Measurements from ENCODE around the gene KRT23.

Gene KRT23

GRCh38 chr17:40896916-40897455, 40.5 kb downstream of the KRT23 start:
- H3K4me3 ChIP-seq (ENCODE audit: low read depth, low read length) = no peak overlapping the region
- TF ChIP-seq CTCF (IDR thresholded peaks at IDR 0.05; ENCODE audit: low read depth, low read length, missing control alignments) = no peak
- DNase-seq (ENCODE audit: low read depth) = no peak

GRCh38 chr17:40895106-40895730, 42.2 kb downstream of the KRT23 start:
- DNase-seq (ENCODE audit: low read depth) = no peak
- no peak overlapping the region for H3K4me3 ChIP-seq (ENCODE audit: low read depth, low read length)
- TF ChIP-seq CTCF (IDR thresholded peaks at IDR 0.05; ENCODE audit: low read depth, low read length, missing control alignments) = no peak

DNA sequence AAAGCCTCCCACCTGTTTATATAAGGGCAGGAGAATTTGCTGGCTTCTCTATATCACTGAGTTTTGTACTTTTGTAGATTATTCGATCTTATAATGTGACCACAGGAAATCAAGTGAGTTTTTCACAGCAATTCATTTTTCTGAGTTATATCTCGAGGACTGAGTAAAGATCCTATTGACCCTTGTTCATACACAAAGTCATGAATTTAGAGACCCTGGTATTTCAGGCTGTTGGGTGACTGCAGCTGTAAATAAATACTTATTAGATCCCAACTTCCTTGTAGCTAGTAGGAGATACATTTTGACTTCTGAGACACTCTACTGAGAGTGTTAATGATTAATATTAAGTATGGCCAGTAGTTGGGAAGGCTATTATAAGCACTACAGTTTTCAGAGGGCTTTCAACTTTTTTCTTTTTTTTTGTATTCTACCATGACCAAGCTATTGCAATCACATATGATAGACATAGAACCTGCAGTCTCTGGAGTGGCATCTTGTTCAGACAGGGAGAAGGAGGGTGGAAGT, 49.2 kb downstream of the KRT23 start:
- H3K4me3 ChIP-seq (ENCODE audit: low read depth, low read length) = no peak overlapping the region
- TF ChIP-seq CTCF (IDR thresholded peaks at IDR 0.05; ENCODE audit: low read depth, low read length, missing control alignments) = no peak
- DNase-seq (ENCODE audit: low read depth) = no peak

- H3K4me3 ChIP-seq (ENCODE audit: low read depth, low read length) = no peak overlapping the region
- no peak for TF ChIP-seq CTCF (IDR thresholded peaks at IDR 0.05; ENCODE audit: low read depth, low read length, missing control alignments)
- no peak for DNase-seq (ENCODE audit: low read depth)
Measured at GRCh38 chr17:40886090-40886489, 51.4 kb downstream of the KRT23 start.

DNA sequence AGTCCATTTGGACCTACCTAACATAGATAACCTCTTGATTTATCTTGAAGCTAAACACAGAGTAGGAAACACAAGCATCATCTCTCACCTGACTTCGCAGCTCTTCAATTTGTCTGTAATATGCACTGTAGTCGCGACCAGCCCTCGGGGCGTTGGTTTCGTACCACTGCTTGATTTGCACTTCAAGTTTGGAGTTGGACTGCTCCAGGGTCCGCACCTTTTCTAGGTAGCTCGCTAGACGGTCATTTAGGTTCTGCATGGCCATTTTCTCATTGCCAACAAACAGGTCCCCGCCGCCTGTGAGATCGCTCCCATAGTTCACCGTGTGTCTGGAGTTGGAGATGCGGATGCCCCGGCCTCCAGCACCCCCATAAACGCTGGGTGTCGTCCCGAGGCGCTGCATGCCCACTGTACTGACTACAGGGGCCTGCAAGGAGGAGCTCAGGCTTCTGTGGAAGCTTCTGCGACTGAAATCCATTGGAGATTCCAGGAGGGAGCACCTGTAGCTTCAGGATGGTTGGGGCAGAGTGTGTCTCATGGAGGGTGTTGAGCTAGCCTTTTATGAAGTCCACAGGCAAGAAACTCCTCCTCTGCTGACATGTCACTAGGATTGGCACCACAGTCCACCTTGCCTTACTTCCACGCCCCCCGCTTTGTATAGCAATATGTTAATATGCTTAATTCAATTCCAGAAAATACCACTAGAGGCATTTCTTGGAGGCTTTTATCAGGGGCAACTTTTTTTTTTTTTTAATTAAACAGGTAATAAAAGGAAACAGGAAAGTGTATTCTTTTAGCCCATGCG, 52.5 kb downstream of the KRT23 start, which contains the start of gene KRT20:
KRT20 (minus strand) TSS at position 535 of the 805 bp plus-strand sequence; CDS start at position 478, 57 bp downstream.
- no peak for TF ChIP-seq CTCF (IDR thresholded peaks at IDR 0.05; ENCODE audit: low read depth, low read length, missing control alignments)
- DNase-seq (ENCODE audit: low read depth) = no peak
- H3K4me3 ChIP-seq (ENCODE audit: low read depth, low read length) = no peak within 1 kb of the TSS

DNA sequence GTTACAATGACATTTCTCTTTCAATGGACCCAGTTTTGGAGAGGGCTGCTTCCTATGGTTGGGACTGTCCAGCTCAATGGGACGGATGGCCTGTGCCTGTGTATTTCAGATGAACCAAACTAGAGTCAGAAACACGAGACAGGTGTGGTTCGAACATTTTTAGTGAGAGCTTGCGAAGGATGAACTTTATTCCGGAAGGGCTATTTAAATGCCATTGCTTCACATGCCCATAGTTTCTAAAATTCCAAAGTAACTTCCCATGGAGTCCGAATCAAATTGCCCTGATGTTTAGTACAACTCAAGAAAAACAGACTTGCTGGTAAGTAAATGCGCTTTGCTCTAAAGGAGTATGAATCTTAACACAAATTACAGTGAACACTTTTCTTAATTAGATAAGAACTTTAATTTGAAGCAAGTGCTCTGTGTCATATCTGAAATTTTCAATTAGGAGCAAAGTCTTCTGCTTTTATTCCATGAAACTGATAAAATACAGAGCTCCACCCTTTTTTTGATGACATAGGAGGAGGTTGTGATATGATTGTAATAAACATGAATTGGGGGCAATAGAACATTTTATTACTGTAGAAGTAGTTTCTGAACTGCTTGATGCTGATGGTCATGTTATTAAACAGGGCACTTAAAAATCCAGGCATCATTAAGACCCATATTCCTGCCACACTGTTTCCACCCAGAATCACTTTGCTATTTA, 53.7 kb downstream of the KRT23 start:
- H3K4me3 ChIP-seq (ENCODE audit: low read depth, low read length) = no peak overlapping the region
- TF ChIP-seq CTCF (IDR thresholded peaks at IDR 0.05; ENCODE audit: low read depth, low read length, missing control alignments) = no peak

More for the DNA sequence above, 53.7 kb downstream of the KRT23 start:
- DNase-seq (ENCODE audit: low read depth) = no peak
